ENCODE measurements around the gene ZMYND15. TPM values are rescaled to one million over a fixed set of nuclear protein-coding genes. Genes with fewer than 3 reads are reported as not detected.

The ZMYND15 gene
- total and polyA plus RNA-seq, 2 of the 13 experiments (the other 11 are each of a cell fraction or from before 2014, with no cell fraction given) = 0.24 to 2.7 TPM

DNA sequence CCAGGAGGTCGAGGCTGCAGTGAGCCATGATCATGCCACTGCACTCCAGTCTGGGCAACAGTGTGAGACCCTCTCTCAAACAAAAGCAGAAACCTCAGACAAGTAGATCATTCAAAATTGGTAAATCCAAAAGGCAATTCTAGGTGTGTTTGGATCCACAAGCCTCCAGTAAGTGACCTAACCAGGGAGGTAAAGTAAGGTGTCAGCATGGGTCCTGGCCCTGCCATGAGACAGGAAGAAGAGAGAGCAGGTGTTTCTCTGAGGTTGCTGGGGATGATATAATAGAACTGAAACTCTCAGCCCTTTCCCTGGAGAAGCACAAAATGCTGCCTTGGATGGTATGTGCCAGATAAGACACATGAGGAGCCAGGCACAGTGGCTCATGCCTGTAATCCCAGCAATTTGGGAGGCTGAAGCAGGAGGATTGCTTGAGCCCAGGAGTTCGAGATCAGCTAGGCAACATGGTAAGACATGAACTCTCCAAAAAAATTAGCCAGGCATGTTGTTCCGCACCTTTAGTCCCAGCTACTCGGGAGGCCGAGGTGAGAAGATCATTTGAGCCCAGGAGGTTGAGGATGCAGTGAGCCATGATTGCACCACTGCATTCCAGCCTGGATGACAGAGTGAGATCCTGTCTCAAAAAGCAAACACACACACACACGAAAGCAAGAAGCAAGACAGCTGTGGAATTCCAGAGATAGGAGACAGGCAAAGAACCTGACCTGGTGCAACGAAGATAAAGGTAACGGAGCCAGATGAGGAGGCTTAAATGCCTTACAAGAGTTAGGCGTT, 38.5 kb downstream of the ZMYND15 start (continued):
- TF ChIP-seq, protein P1, sequence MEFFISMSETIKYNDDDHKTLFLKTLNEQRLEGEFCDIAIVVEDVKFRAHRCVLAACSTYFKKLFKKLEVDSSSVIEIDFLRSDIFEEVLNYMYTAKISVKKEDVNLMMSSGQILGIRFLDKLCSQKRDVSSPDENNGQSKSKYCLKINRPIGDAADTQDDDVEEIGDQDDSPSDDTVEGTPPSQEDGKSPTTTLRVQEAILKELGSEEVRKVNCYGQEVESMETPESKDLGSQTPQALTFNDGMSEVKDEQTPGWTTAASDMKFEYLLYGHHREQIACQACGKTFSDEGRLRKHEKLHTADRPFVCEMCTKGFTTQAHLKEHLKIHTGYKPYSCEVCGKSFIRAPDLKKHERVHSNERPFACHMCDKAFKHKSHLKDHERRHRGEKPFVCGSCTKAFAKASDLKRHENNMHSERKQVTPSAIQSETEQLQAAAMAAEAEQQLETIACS (CRISPR knock-in tag; IDR thresholded peaks at IDR 0.05) = no peak
- TF ChIP-seq SRF (IDR thresholded peaks at IDR 0.05; ENCODE audit: low read depth, low read length) = no peak
- no peak for TF ChIP-seq SUZ12 (IDR thresholded peaks at IDR 0.05; ENCODE audit: low read depth, low read length)
- no peak for TF ChIP-seq ATAD3A (CRISPR knock-in tag; IDR thresholded peaks at IDR 0.05)
- TF ChIP-seq, protein P2, sequence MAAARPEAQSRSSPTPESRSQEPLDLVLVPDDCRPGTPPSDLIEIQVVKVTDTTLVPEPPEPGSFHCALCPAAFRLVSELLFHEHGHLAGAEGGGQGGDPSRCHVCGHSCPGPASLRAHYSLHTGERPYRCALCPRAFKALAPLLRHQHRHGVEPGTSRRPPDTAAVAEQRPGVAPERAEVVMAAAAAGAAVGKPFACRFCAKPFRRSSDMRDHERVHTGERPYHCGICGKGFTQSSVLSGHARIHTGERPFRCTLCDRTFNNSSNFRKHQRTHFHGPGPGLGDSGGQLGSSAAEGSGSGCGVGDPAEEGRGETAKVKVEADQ (CRISPR knock-in tag; IDR thresholded peaks at IDR 0.05; ENCODE audit: borderline replicate concordance) = no peak
- no peak for TF ChIP-seq SRSF1 (optimal IDR thresholded peaks at IDR 0.05; ENCODE audit: low read depth, low read length)
- TF ChIP-seq, protein P3, sequence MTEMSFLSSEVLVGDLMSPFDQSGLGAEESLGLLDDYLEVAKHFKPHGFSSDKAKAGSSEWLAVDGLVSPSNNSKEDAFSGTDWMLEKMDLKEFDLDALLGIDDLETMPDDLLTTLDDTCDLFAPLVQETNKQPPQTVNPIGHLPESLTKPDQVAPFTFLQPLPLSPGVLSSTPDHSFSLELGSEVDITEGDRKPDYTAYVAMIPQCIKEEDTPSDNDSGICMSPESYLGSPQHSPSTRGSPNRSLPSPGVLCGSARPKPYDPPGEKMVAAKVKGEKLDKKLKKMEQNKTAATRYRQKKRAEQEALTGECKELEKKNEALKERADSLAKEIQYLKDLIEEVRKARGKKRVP (CRISPR knock-in tag; IDR thresholded peaks at IDR 0.05) = peak in 1 of 2 experiments; percentile 91; a peak in 2 of 4 replicates
- TF ChIP-seq ZNF75D (CRISPR knock-in tag; IDR thresholded peaks at IDR 0.05; ENCODE audit: borderline replicate concordance) = no peak
- peak; percentile 73; the same call in 1 of the 2 replicates for TF ChIP-seq ZBTB7B (CRISPR knock-in tag; IDR thresholded peaks at IDR 0.05)
- TF ChIP-seq, protein P4, sequence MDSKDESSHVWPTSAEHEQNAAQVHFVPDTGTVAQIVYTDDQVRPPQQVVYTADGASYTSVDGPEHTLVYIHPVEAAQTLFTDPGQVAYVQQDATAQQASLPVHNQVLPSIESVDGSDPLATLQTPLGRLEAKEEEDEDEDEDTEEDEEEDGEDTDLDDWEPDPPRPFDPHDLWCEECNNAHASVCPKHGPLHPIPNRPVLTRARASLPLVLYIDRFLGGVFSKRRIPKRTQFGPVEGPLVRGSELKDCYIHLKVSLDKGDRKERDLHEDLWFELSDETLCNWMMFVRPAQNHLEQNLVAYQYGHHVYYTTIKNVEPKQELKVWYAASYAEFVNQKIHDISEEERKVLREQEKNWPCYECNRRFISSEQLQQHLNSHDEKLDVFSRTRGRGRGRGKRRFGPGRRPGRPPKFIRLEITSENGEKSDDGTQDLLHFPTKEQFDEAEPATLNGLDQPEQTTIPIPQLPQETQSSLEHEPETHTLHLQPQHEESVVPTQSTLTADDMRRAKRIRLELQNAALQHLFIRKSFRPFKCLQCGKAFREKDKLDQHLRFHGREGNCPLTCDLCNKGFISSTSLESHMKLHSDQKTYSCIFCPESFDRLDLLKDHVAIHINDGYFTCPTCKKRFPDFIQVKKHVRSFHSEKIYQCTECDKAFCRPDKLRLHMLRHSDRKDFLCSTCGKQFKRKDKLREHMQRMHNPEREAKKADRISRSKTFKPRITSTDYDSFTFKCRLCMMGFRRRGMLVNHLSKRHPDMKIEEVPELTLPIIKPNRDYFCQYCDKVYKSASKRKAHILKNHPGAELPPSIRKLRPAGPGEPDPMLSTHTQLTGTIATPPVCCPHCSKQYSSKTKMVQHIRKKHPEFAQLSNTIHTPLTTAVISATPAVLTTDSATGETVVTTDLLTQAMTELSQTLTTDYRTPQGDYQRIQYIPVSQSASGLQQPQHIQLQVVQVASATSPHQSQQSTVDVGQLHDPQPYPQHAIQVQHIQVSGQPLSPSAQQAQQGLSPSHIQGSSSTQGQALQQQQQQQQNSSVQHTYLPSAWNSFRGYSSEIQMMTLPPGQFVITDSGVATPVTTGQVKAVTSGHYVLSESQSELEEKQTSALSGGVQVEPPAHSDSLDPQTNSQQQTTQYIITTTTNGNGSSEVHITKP (CRISPR knock-in tag; IDR thresholded peaks at IDR 0.05; ENCODE audit: low read depth) = peak; percentile 76
- TF ChIP-seq CBX2 (IDR thresholded peaks at IDR 0.05; ENCODE audit: low read depth, low read length) = no peak
- no peak for TF ChIP-seq CBX2 (CRISPR knock-in tag; IDR thresholded peaks at IDR 0.05; ENCODE audit: low read depth)
- no peak for TF ChIP-seq CCAR2 (optimal IDR thresholded peaks at IDR 0.05; ENCODE audit: low read depth, low read length)
- no peak for TF ChIP-seq REL (CRISPR knock-in tag; conservative IDR thresholded peaks at IDR 0.05)
- no peak for TF ChIP-seq ZNF7 (CRISPR knock-in tag; IDR thresholded peaks at IDR 0.05)
- TF ChIP-seq, protein P5, sequence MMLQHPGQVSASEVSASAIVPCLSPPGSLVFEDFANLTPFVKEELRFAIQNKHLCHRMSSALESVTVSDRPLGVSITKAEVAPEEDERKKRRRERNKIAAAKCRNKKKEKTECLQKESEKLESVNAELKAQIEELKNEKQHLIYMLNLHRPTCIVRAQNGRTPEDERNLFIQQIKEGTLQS (CRISPR knock-in tag; IDR thresholded peaks at IDR 0.05) = peak; percentile 84
- TF ChIP-seq ZNF543 (CRISPR knock-in tag; IDR thresholded peaks at IDR 0.05) = 0 out of 2 replicates have a peak, but pooled peaks have one; percentile 42
- no peak; the same call in 1 of the 2 replicates for TF ChIP-seq MEIS1 (CRISPR knock-in tag; IDR thresholded peaks at IDR 0.05; ENCODE audit: borderline replicate concordance)
- TF ChIP-seq TCF7 (IDR thresholded peaks at IDR 0.05; ENCODE audit: low read depth) = no peak
- TF ChIP-seq, protein P6, sequence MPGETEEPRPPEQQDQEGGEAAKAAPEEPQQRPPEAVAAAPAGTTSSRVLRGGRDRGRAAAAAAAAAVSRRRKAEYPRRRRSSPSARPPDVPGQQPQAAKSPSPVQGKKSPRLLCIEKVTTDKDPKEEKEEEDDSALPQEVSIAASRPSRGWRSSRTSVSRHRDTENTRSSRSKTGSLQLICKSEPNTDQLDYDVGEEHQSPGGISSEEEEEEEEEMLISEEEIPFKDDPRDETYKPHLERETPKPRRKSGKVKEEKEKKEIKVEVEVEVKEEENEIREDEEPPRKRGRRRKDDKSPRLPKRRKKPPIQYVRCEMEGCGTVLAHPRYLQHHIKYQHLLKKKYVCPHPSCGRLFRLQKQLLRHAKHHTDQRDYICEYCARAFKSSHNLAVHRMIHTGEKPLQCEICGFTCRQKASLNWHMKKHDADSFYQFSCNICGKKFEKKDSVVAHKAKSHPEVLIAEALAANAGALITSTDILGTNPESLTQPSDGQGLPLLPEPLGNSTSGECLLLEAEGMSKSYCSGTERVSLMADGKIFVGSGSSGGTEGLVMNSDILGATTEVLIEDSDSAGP (CRISPR knock-in tag; IDR thresholded peaks at IDR 0.05; ENCODE audit: borderline replicate concordance) = no peak; the same call in 1 of the 2 replicates
